K562 (cell line): ENCODE measurements around the gene CD300A. TPM values are rescaled to one million over a fixed set of nuclear protein-coding genes. Genes with fewer than 3 reads are reported as not detected.
A peak's percentile ranks its signal among the peaks of the same experiment; 100 is the strongest.

ENCODE experiments used
- ARHGAP35 ChIP-seq: fragments of 450-650 bp; IDR thresholded peaks from 2 replicates; pipeline ENCODE4 v1.6.1; 2018; ENCODE audit not compliant: partially characterized antibody
- DMBX1 ChIP-seq: fragments of 250-450 bp; sonication (Bioruptor Pico); IDR thresholded peaks from 2 replicates; pipeline ENCODE4 v1.8.0; 2022; ENCODE audit warnings: inconsistent platforms, mild to moderate bottlenecking, moderate library complexity, borderline replicate concordance
- DPF2 ChIP-seq: fragments of 450-650 bp; IDR thresholded peaks from 2 replicates; pipeline ENCODE4 v1.6.1; 2016
- EHMT2 ChIP-seq: fragments of 450-650 bp; IDR thresholded peaks from 2 replicates; pipeline ENCODE4 v1.6.1; 2018; ENCODE audit warnings: antibody characterized with exemption
- ELF2 ChIP-seq: fragments of 250-450 bp; sonication (Bioruptor Pico); IDR thresholded peaks from 2 replicates; pipeline ENCODE4 v1.5.0; 2021; ENCODE audit warnings: mild to moderate bottlenecking
- EP300 ChIP-seq: IDR thresholded peaks from 2 replicates; pipeline ENCODE4 v1.6.1; 2012; ENCODE audit warnings: low read length, improper control_type of control experiment
- KLF1 ChIP-seq: fragments of 450-650 bp; IDR thresholded peaks from 2 replicates; pipeline ENCODE4 v1.6.1; 2016; ENCODE audit warnings: missing genetic modification characterization, missing compliant biosample characterization
- MIER1 ChIP-seq: fragments of 450-650 bp; IDR thresholded peaks from 2 replicates; pipeline ENCODE4 v1.6.1; 2016; ENCODE audit warnings: antibody characterized with exemption, mild to moderate bottlenecking, low read depth
- PHF20 ChIP-seq: fragments of 450-650 bp; IDR thresholded peaks from 2 replicates; pipeline ENCODE4 v1.6.1; 2018; ENCODE audit not compliant: partially characterized antibody
- RERE ChIP-seq: sonication (generic); formaldehyde crosslinking; IDR thresholded peaks from 2 replicates; pipeline ENCODE4 v1.8.0; 2023; ENCODE audit warnings: missing genetic modification reagents, mild to moderate bottlenecking, borderline replicate concordance
- SNRNP70 ChIP-seq: fragments of 200-400 bp; formaldehyde crosslinking; optimal IDR thresholded peaks from 2 replicates; pipeline ENCODE3; 2017; ENCODE audit warnings: low read depth, low read length
- TCF7L2 ChIP-seq: fragments of 150-350 bp; IDR thresholded peaks from 2 replicates; pipeline ENCODE4 v1.6.1; 2016; ENCODE audit warnings: low read depth, mild to moderate bottlenecking, low read length, moderate library complexity
- ZNF197 ChIP-seq: fragments of 200-800 bp; sonication (Bioruptor generic); IDR thresholded peaks from 2 replicates; pipeline ENCODE4 v1.6.1; 2016; ENCODE audit warnings: low read depth, missing genetic modification characterization, missing compliant biosample characterization
- ZNF347 ChIP-seq: fragments of 450-650 bp; formaldehyde crosslinking; IDR thresholded peaks from 2 replicates; pipeline ENCODE4 v1.4.0; 2020; ENCODE audit warnings: low read depth, mild to moderate bottlenecking, moderate library complexity
- ZNF354B ChIP-seq: fragments of 250-450 bp; sonication (Bioruptor Pico); IDR thresholded peaks from 2 replicates; pipeline ENCODE4 v1.4.0; 2020
- ZNF764 ChIP-seq: fragments of 250-450 bp; sonication (Bioruptor Pico); IDR thresholded peaks from 2 replicates; pipeline ENCODE4 v1.4.0; 2020; ENCODE audit warnings: low read depth, mild to moderate bottlenecking, moderate library complexity
- polyA plus RNA-seq, 8 experiments: library from polyadenylated mRNA; depleted of rRNA in 4 of 8; stranded (reverse) in 5 of 8; unstranded in 3 of 8; fragments of >200 nt; fragmentation: Nextera tagmentation in 2 of 8; fragmentation: Illumina TruSeq in 1 of 8; extraction: Ambion mirVana in 2 of 8; extraction: Trizol in 1 of 8; gene quantifications; 2 replicates each; pipeline versions ENCODE4 v1.2.1 to v1.2.3, GENCODE V29; 2011 to 2014; ENCODE audit warnings: inconsistent platforms in 1 of 8, missing spikeins in 1 of 8
- total RNA-seq, 7 experiments: library from RNA; depleted of rRNA in 6 of 7; stranded (reverse); fragments of >200 nt in 6 of 7; fragmentation: Illumina TruSeq in 2 of 7; extraction: Trizol in 2 of 7; gene quantifications; 2 replicates each; pipeline versions ENCODE4 v1.2.1 to v1.2.3, GENCODE V29; 2011 to 2021; ENCODE audit warnings: low replicate concordance in 1 of 7
- TF ChIP-seq, protein P1 (sequence below): sonication (generic); formaldehyde crosslinking; IDR thresholded peaks from 2 replicates; pipeline ENCODE4 v1.8.1; 2023; ENCODE audit warnings: missing genetic modification reagents, mild to moderate bottlenecking, borderline replicate concordance

Gene CD300A
- total and polyA plus RNA-seq, 9 of the 15 experiments (the other 6 are each of a cell fraction or from before 2014, with no cell fraction given) = 0.21 to 1.7 (median 0.41) TPM; not detected in 1

GRCh38 chr17:74514632-74515334 lies 48.3 kb downstream of the CD300A start (continued):
- TF ChIP-seq RERE (CRISPR knock-in tag) (no peak), DMBX1 (CRISPR knock-in tag) (no peak), ZNF347 (CRISPR knock-in tag) (no peak), ZNF764 (CRISPR knock-in tag) (no peak), MIER1 (no peak), PHF20 (peak; percentile 69), SNRNP70 (no peak), TCF7L2 (no peak), DPF2 (0 out of 2 replicates have a peak, but pooled peaks have one; percentile 11), ARHGAP35 (no peak), ZNF197 (CRISPR knock-in tag) (no peak), EHMT2 (no peak; the same call in 1 of the 2 replicates), ELF2 (no peak), ZNF354B (CRISPR knock-in tag) (no peak), KLF1 (no peak; the same call in 1 of the 2 replicates), EP300 (no peak; the same call in 1 of the 2 replicates)
- TF ChIP-seq, protein P1, sequence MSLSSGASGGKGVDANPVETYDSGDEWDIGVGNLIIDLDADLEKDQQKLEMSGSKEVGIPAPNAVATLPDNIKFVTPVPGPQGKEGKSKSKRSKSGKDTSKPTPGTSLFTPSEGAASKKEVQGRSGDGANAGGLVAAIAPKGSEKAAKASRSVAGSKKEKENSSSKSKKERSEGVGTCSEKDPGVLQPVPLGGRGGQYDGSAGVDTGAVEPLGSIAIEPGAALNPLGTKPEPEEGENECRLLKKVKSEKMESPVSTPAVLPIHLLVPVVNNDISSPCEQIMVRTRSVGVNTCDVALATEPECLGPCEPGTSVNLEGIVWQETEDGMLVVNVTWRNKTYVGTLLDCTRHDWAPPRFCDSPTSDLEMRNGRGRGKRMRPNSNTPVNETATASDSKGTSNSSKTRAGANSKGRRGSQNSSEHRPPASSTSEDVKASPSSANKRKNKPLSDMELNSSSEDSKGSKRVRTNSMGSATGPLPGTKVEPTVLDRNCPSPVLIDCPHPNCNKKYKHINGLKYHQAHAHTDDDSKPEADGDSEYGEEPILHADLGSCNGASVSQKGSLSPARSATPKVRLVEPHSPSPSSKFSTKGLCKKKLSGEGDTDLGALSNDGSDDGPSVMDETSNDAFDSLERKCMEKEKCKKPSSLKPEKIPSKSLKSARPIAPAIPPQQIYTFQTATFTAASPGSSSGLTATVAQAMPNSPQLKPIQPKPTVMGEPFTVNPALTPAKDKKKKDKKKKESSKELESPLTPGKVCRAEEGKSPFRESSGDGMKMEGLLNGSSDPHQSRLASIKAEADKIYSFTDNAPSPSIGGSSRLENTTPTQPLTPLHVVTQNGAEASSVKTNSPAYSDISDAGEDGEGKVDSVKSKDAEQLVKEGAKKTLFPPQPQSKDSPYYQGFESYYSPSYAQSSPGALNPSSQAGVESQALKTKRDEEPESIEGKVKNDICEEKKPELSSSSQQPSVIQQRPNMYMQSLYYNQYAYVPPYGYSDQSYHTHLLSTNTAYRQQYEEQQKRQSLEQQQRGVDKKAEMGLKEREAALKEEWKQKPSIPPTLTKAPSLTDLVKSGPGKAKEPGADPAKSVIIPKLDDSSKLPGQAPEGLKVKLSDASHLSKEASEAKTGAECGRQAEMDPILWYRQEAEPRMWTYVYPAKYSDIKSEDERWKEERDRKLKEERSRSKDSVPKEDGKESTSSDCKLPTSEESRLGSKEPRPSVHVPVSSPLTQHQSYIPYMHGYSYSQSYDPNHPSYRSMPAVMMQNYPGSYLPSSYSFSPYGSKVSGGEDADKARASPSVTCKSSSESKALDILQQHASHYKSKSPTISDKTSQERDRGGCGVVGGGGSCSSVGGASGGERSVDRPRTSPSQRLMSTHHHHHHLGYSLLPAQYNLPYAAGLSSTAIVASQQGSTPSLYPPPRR (CRISPR knock-in tag) = peak; percentile 94; the same call in 1 of the 2 replicates
